DND-41 (cell line): ENCODE data around the gene MEX3A.
"Not testable (repeated sequence)": the region's sequence is repeated elsewhere in the genome, so short reads cannot be mapped to it uniquely, and the experiment has no call there.

Experiments
- CTCF ChIP-seq: IDR thresholded peaks from 2 replicates; pipeline ENCODE4 v1.5.1; 2012; ENCODE audit warnings: borderline replicate concordance, low read length, moderate library complexity, mild to moderate bottlenecking; ENCODE audit not compliant: poor library complexity, severe bottlenecking; ENCODE audit errors: extremely low read depth
- EZH2 ChIP-seq: IDR thresholded peaks from 3 replicates; pipeline ENCODE4 v1.6.1; 2012; ENCODE audit warnings: borderline replicate concordance, low read depth, mild to moderate bottlenecking, moderate library complexity, low read length, inconsistent platforms; ENCODE audit not compliant: severe bottlenecking

- TF ChIP-seq CTCF, EZH2: not testable (repeated sequence)
These were observed 10.9 kb downstream of the MEX3A start for GRCh38 chr1:156071332-156071816.
